Subcutaneous abdominal adipose tissue (tissue), 5 donors: Measurements from ENCODE around the gene LIPT2.
"Not testable (repeated sequence)": the region's sequence is repeated elsewhere in the genome, so short reads cannot be mapped to it uniquely, and the experiment has no call there.

ENCODE experiments used
- H3K27ac ChIP-seq: one replicate; pipeline ENCODE4 v1.7.0; 2013; ENCODE audit warnings: low read depth, mild to moderate bottlenecking, inconsistent platforms, low read length, moderate library complexity
- H3K27me3 ChIP-seq, 5 donors: one replicate each; pipeline ENCODE4 v1.7.0; 2013; ENCODE audit warnings: low read length in 5 of 5, inconsistent platforms in 1 of 5; ENCODE audit not compliant: control insufficient read depth in 5 of 5, insufficient read depth in 4 of 5
- H3K36me3 ChIP-seq, 5 donors: one replicate each; pipeline ENCODE4 v1.7.0; 2013; ENCODE audit warnings: low read length in 5 of 5; ENCODE audit not compliant: control insufficient read depth in 5 of 5, insufficient read depth in 5 of 5
- H3K4me1 ChIP-seq, 5 donors: one replicate each; pipeline ENCODE4 v1.7.0; 2013; ENCODE audit warnings: low read length in 5 of 5, mild to moderate bottlenecking in 3 of 5, moderate library complexity in 1 of 5; ENCODE audit not compliant: control insufficient read depth in 5 of 5, insufficient read depth in 5 of 5
- H3K4me3 ChIP-seq, 5 donors: one replicate each; pipeline ENCODE4 v1.7.0; 2013; ENCODE audit warnings: low read length in 5 of 5, low read depth in 1 of 5
- H3K9ac ChIP-seq, 5 donors: one replicate each; pipeline ENCODE4 v1.7.0; 2013; ENCODE audit warnings: low read length in 5 of 5, mild to moderate bottlenecking in 4 of 5, moderate library complexity in 3 of 5
- H3K9me3 ChIP-seq, 5 donors: one replicate each; pipeline ENCODE4 v1.7.0; 2013; ENCODE audit warnings: low read length in 5 of 5; ENCODE audit not compliant: control insufficient read depth in 5 of 5
- donor health status: healthy.
- donor health status: healthy.
- donor health status: healthy.
- donor health status: healthy.
- donor health status: healthy.

LIPT2 gene

DNA sequence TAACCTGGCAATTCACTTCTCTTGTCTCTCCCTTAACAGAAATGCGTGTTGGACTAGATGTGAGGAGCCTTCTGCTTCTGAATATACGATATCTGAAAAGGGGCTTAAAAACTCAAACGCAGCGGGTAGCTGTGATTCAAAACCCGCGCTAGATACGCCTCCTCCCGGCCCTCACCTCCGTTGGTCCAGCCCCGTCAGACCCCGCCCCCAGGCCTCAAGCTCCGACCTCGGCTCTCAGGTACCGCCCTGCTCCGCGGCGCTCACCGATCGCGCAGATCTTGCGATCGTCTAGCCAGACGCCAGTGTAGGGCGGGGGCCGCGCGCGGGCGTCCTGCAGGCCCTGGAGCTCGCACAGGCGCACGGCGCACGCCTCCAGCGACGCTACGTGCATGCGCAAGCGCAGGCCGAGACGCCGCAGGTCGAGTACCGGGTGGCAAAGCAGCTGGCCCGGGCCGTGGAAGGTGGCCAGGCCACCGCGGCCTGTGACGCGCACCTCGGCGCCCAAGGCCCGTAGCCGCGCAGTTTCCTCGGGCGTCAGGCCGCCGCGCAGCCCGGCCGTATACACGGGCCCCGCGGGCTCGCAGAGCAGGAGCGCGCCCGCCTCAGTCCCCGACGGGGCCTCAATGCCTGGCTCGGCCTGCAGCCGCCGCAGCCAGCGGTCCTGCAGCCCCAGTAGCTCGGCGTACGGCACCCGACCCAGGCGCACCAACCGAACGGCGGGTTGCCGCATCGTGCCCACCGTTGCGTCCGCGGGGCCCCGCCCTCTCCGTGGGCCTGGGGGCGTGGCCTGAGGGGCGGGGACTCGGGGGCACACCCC lies at the start of gene LIPT2:
Gene LIPT2, minus strand, starts transcription at position 751 of the 817 bp plus-strand sequence. Its CDS starts 21 bp downstream, at position 730.
- Histone ChIP-seq H3K9me3 (peaks cover 0 to 3% (median 0%) of the 10 kb centered on the region in 5 donors), H3K4me1 (peaks cover 4 to 15% (median 11%) of the 10 kb centered on the region in 5 donors), H3K27ac (peak within 1 kb of the TSS; percentile 83), H3K9ac (peak within 1 kb of the TSS; percentile 45 to 86 (median 70)), H3K4me3 (peak within 1 kb of the TSS; percentile 78 to 94 (median 83)), H3K36me3 (no peaks in the 10 kb centered on the region), H3K27me3 (no peaks in the 10 kb centered on the region)

DNA sequence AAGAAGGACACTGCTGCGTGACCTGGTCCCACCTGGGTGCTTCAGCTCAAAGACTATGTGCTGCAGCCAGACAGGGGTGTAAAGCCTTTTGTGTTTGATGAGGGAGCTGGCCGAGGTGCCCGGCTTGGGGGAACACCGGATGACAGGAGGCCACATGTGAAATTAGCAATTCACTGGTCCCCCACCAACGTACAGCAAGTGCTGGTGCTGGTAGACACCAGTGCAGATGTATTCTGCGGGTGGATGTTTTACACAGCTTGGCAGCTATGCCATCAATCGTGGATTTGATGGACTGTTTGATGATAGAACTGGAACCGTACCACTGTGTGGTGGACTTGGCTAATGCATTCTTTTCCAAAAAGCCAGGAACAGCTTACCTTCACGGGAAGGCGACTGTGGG lies 47.9 kb upstream of the LIPT2 start:
- no peaks in the 10 kb centered on the region for H3K27me3 ChIP-seq
- no peaks in the 10 kb centered on the region for H3K9me3 ChIP-seq
- H3K4me3 ChIP-seq: no peak overlapping the region
- H3K27ac ChIP-seq: no peak overlapping the region
- H3K9ac ChIP-seq: no peak overlapping the region
- no peaks in the 10 kb centered on the region for H3K36me3 ChIP-seq
- H3K4me1 ChIP-seq: no peaks in the 10 kb centered on the region

DNA sequence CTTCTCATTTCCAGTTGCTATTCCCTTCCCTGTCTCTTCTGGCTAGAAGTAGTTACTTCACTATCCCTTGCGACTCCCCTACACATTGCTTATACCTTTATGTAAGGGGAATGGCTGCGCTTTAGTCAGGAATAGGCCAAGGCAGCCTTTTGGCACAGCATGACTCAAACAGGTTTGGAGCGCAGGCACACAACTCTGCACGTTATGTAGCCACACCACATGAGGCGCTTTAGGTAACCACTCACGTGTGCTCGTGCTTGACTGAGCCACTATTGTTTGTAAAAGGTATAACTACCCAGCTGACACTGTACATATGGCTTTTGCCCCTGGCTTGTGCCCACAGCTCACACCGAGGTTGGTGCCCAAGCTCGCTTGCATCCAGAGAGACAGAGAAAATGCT lies 46.7 kb upstream of the LIPT2 start:
- no peak overlapping the region for H3K9ac ChIP-seq
- no peaks in the 10 kb centered on the region for H3K9me3 ChIP-seq
- H3K27ac ChIP-seq: no peak overlapping the region
- no peaks in the 10 kb centered on the region for H3K27me3 ChIP-seq
- no peak overlapping the region for H3K4me3 ChIP-seq
- H3K36me3 ChIP-seq: no peaks in the 10 kb centered on the region
- H3K4me1 ChIP-seq: no peaks in the 10 kb centered on the region

DNA sequence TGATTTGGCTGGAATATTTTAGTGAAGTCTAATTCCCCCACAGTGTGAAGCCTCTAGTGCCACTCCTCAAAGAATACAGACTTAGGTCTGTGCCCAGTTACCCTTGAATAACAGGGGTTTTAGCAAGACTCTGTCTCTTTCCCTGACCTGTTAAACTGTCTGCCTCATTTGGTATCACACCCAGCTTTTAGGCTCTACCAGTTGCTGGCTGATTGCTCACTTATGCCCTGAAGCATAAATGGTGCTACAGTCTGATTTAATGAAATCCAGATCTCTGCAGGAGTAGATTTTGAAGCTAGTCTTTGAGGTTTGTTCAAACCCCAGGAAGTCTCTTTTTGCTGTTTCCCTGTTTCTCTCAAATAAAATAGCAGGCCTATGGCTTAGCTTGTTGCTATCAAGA lies 45.2 kb upstream of the LIPT2 start:
- Histone ChIP-seq H3K27me3 (no peaks in the 10 kb centered on the region), H3K9ac (no peak overlapping the region), H3K4me1 (no peaks in the 10 kb centered on the region), H3K36me3 (no peaks in the 10 kb centered on the region), H3K4me3 (no peak overlapping the region), H3K9me3 (no peaks in the 10 kb centered on the region), H3K27ac (no peak overlapping the region)

DNA sequence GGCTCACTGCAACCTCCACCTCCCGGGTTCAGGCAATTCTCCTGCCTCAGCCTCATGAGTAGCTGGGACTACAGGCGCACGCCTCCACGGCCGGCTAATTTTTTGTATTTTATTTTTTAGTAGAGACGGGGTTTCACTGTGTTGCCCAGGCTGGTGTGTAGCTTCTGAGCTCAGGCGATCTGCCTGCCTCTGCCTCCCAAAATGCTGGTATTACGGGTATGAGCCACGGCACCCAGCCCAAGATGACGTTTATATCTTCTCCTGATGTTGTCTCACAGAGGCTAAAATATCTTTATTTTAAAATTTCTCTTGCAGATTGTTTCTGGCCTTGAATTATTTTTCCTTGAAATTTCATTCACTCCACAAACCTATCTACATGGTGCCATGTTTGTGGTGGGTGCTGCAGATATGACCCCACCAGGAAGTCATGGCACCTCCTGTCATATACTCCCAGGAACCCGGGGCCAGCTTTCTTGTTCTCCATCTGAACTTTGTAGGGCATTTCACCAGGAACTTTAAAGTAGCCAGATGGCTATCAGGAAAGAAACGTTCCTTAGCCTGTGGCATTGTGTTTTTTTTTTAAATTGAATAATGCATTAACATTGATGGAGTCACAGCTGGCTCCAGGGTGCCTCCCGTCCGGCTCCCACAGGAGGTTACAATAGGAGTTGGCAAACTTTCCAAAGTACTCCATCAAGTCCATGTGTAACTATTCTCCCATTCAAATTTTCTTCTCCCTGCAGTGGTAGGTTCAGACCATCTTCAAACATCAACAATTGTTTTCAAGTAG lies 42.0 kb upstream of the LIPT2 start:
- Histone ChIP-seq H3K27me3 (no peaks in the 10 kb centered on the region), H3K36me3 (no peaks in the 10 kb centered on the region), H3K9me3 (no peaks in the 10 kb centered on the region), H3K4me1 (no peaks in the 10 kb centered on the region), H3K27ac (no peak overlapping the region), H3K9ac (no peak overlapping the region), H3K4me3 (no peak overlapping the region)

DNA sequence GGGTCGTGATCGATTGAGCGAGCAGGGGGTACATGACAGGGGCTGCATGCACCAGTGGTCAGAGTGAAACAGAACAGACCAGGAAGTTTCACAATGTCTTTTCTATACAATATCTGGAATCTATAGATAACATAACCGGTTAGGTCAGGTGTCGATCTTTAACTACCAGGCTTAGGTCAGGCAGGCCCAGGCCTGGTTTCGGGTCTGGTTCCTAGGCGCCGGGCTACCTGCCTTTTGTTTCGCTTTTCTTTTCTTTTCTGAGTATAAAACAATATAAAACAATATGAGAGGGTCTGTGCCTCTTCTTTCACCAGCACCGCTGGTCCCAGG lies 41.4 kb upstream of the LIPT2 start:
- H3K36me3 ChIP-seq, H3K27ac ChIP-seq, H3K4me3 ChIP-seq, H3K27me3 ChIP-seq, H3K9ac ChIP-seq, H3K4me1 ChIP-seq, H3K9me3 ChIP-seq: not testable (repeated sequence)

DNA sequence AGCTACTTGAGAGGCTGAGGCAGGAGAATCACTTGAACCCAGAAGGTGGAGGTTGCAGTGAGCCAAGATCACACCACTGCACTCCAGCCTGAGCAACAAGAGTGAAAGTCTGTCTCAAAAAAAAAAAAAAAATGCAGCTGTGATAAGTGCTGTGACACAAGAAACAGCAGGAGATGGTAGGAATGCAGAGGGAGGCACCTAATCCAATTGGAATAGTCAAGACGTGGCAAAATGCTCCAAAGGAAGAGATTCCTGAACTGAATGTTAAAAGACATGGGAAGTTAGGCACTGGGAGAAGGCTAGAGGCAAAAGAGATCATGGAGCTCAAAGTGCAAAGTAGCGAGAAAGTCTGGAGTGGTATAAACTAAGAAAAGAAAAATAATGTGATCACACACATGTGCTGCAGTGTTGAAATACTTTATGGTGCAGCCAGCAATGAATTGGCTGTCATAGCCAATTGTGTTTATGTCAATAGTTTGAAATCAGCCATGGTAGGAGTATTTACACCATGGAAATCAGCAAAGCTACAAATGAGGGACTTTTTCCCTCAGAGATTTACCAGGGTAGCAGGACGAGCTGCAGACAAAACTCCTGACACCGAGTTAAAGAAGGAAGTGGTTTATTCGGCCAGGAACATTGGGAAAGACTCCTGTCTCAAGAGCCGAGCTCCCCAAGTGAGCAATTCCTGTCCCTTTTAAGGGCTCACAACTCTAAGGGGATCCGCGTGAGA lies 40.9 kb upstream of the LIPT2 start:
- Histone ChIP-seq H3K4me3 (no peak overlapping the region), H3K9ac (no peak overlapping the region), H3K9me3 (no peaks in the 10 kb centered on the region), H3K36me3 (no peaks in the 10 kb centered on the region), H3K27ac (no peak overlapping the region), H3K4me1 (no peaks in the 10 kb centered on the region), H3K27me3 (no peaks in the 10 kb centered on the region)

DNA sequence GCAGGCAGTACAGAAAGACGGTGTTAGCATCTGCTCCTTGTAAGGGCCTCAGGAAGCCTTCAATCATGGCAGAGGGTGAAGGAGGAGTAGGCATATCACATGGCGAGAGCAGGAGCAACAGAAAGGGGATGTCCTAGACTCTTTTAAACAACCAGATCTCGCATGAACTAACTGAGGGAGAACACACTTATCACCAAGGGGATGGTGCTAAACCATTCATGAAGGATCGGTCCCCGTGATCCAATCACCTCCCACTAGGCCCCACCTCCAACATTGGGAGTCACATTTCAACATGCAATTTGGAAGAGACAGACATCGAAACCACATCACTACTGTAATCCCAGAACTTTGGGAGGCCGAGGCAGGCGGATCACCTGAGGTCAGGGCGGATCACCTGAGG lies 39.9 kb upstream of the LIPT2 start:
- no peaks in the 10 kb centered on the region for H3K36me3 ChIP-seq
- H3K27me3 ChIP-seq: no peaks in the 10 kb centered on the region
- H3K4me1 ChIP-seq: no peaks in the 10 kb centered on the region
- no peaks in the 10 kb centered on the region for H3K9me3 ChIP-seq
- no peak overlapping the region for H3K9ac ChIP-seq
- no peak overlapping the region for H3K4me3 ChIP-seq
- no peak overlapping the region for H3K27ac ChIP-seq

DNA sequence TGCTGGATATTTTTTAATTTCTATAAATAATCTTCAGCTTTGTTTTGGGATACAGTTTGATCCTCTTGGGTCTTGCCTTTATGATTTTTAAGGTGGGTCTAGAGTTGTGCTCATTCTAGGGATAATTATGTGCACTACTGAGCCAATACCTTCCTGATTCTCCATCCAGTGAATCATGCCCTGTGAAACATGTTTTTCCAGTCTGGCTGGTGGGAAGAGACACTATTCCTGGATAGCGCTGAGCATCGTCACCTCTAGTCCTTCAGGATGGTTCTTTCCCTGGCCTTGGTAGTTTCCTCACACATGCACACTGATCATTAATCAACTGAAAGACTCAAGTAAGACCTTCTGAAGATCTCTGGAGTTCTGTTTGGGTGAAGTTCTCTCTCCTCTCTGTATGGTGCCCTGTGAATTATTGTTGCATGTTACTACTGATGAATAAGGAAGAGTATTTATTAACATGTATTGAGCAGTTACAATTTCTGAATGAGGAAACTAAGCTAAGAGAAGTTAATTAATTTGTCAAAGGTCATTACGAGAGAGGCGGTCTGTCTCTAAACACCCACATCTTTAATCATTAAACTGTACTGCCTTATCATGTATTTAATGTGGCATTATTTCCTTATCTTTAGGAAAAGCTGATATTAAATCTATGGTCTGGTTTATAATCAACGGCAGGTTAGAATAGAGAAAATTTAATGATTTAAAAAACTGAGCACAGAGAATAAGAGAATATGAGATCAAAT lies 39.1 kb upstream of the LIPT2 start:
- Histone ChIP-seq H3K9ac (no peak overlapping the region), H3K27ac (no peak overlapping the region), H3K36me3 (no peaks in the 10 kb centered on the region), H3K9me3 (no peaks in the 10 kb centered on the region), H3K4me1 (no peaks in the 10 kb centered on the region), H3K4me3 (no peak overlapping the region), H3K27me3 (no peaks in the 10 kb centered on the region)
